HG03095 (cell line): ENCODE measurements around the gene C6orf120.
A peak's percentile ranks its signal among the peaks of the same experiment; 100 is the strongest.

Experiments
- ATAC-seq: cut with Tn5 transposase; IDR thresholded peaks from one replicate; pipeline ENCODE4 v1.9.1; 2021; ENCODE audit warnings: moderate library complexity; ENCODE audit not compliant: unreplicated experiment

The C6orf120 gene

GRCh38 chr6:169723991-169724493 is 22.1 kb downstream of the C6orf120 start:
- peak; percentile 40 for ATAC-seq

- peak; percentile 42 for ATAC-seq
These were observed 22.7 kb downstream of the C6orf120 start, which contains the start of gene PHF10 for GRCh38 chr6:169724494-169725124. TSS of gene PHF10 (minus strand) at chr6:169724500. CDS start at chr6:169723931, 569 bp downstream.

- peak; percentile 18 for ATAC-seq
These were observed 23.5 kb downstream of the C6orf120 start for GRCh38 chr6:169725125-169726048.

- no peak for ATAC-seq
These were observed 24.1 kb downstream of the C6orf120 start for GRCh38 chr6:169726049-169726400.

- ATAC-seq: no peak
These were observed 25.0 kb downstream of the C6orf120 start for GRCh38 chr6:169726963-169727362.

GRCh38 chr6:169729961-169730360 is 28.0 kb downstream of the C6orf120 start:
- ATAC-seq: no peak

GRCh38 chr6:169738204-169738975 is 36.5 kb downstream of the C6orf120 start:
- ATAC-seq: no peak

- no peak for ATAC-seq
These were observed 37.1 kb downstream of the C6orf120 start for GRCh38 chr6:169738976-169739529.

GRCh38 chr6:169741344-169741743 is 39.4 kb downstream of the C6orf120 start:
- no peak for ATAC-seq

- no peak for ATAC-seq
These were observed 43.5 kb downstream of the C6orf120 start for GRCh38 chr6:169745405-169745804.

- ATAC-seq: no peak
These were observed 44.6 kb downstream of the C6orf120 start for GRCh38 chr6:169746556-169746955.

GRCh38 chr6:169751242-169752073 is 49.5 kb downstream of the C6orf120 start, which contains the start of the genes DYNLT2 and ERMARD:
TSS of gene DYNLT2 (minus strand) at chr6:169751572. CDS start at chr6:169751458, 114 bp downstream.
TSS of gene ERMARD (plus strand) at chr6:169751622. CDS start at chr6:169751658, 36 bp downstream.
- peak; percentile 93 for ATAC-seq

GRCh38 chr6:169752074-169752623 is 50.2 kb downstream of the C6orf120 start:
- no peak for ATAC-seq
